ENCODE data around the gene NAA11. TPM values are rescaled to one million over a fixed set of nuclear protein-coding genes. Genes with fewer than 3 reads are reported as not detected.

NAA11 gene
- total and polyA plus RNA-seq, 8 donors = not detected

- no peaks in the 10 kb centered on the region for H3K4me1 ChIP-seq
- intact Hi-C loops (cut with DNase I) = no loop called here
- H3K4me3 ChIP-seq = no peak overlapping the region
- ATAC-seq (no peak), DNase-seq (no peak)
- peaks cover 0 to 28% of the 10 kb centered on the region in 2 donors for H3K9me3 ChIP-seq
- TF ChIP-seq CTCF (IDR thresholded peaks at IDR 0.05) = no peak
- no peaks in the 10 kb centered on the region for H3K27me3 ChIP-seq
- no peaks in the 10 kb centered on the region for H3K36me3 ChIP-seq
- H3K27ac ChIP-seq = no peak overlapping the region
Observed at GRCh38 chr4:79348405-79348804, 22.5 kb upstream of the NAA11 start.

- no peak for TF ChIP-seq CTCF (IDR thresholded peaks at IDR 0.05)
- DNase-seq (no peak), ATAC-seq (no peak)
- intact Hi-C loops (cut with DNase I) = no loop called here
- Histone ChIP-seq H3K36me3 (no peaks in the 10 kb centered on the region), H3K9me3 (peaks cover 0 to 38% of the 10 kb centered on the region in 2 donors), H3K4me1 (no peaks in the 10 kb centered on the region), H3K4me3 (no peak overlapping the region), H3K27ac (no peak overlapping the region), H3K27me3 (no peaks in the 10 kb centered on the region)
Observed at GRCh38 chr4:79341893-79342653, 16.2 kb upstream of the NAA11 start.

- Histone ChIP-seq H3K27me3 (no peaks in the 10 kb centered on the region), H3K36me3 (no peaks in the 10 kb centered on the region), H3K9me3 (peaks cover 0 to 36% of the 10 kb centered on the region in 2 donors), H3K4me3 (no peak overlapping the region), H3K4me1 (no peaks in the 10 kb centered on the region), H3K27ac (no peak overlapping the region)
- TF ChIP-seq CTCF (IDR thresholded peaks at IDR 0.05) = no peak
- ATAC-seq (no peak), DNase-seq (no peak)
- intact Hi-C loops (cut with DNase I) = no loop called here
Observed at GRCh38 chr4:79340568-79340967, 14.7 kb upstream of the NAA11 start.

- Histone ChIP-seq H3K36me3 (no peaks in the 10 kb centered on the region), H3K27me3 (no peaks in the 10 kb centered on the region), H3K4me1 (no peaks in the 10 kb centered on the region), H3K4me3 (no peak overlapping the region), H3K9me3 (peaks cover 0 to 18% of the 10 kb centered on the region in 2 donors), H3K27ac (no peak overlapping the region)
- no peak for TF ChIP-seq CTCF (IDR thresholded peaks at IDR 0.05)
- intact Hi-C loops (cut with DNase I) = no loop called here
- ATAC-seq (no peak), DNase-seq (no peak)
Observed at GRCh38 chr4:79338148-79338547, 12.3 kb upstream of the NAA11 start.

- intact Hi-C loops (cut with DNase I) = no loop called here
Observed at GRCh38 chr4:79334783-79335182, 8.9 kb upstream of the NAA11 start.

More at GRCh38 chr4:79334783-79335182, 8.9 kb upstream of the NAA11 start:
- ATAC-seq (no peak), DNase-seq (no peak)
- no peak overlapping the region for H3K4me3 ChIP-seq
- H3K27me3 ChIP-seq = no peaks in the 10 kb centered on the region
- H3K36me3 ChIP-seq = no peaks in the 10 kb centered on the region
- H3K27ac ChIP-seq = no peak overlapping the region
- H3K9me3 ChIP-seq = no peaks in the 10 kb centered on the region
- no peaks in the 10 kb centered on the region for H3K4me1 ChIP-seq
- TF ChIP-seq CTCF (IDR thresholded peaks at IDR 0.05) = no peak
